Stomach (tissue), 4 donors: Measurements from ENCODE around the gene CRYBB3.

Experiments
- POLR2A ChIP-seq, 4 donors: fragments of 450-650 bp; IDR thresholded peaks; one replicate each; pipeline ENCODE4 v1.6.1; 2016; ENCODE audit warnings: antibody characterized with exemption in 4 of 4, control low read depth in 2 of 4, mild to moderate bottlenecking in 1 of 4, moderate library complexity in 1 of 4
- TF ChIP-seq, protein P1 (sequence below), 7 experiments: fragments of 450-650 bp in 4 of 7; fragments of 200-600 bp in 3 of 7; sonication (generic) in 3 of 7; IDR thresholded peaks; one replicate each; pipeline ENCODE4 v1.5.1; 2016 to 2019; ENCODE audit warnings: antibody characterized with exemption in 7 of 7, control low read depth in 2 of 7, mild to moderate bottlenecking in 1 of 7

DNA sequence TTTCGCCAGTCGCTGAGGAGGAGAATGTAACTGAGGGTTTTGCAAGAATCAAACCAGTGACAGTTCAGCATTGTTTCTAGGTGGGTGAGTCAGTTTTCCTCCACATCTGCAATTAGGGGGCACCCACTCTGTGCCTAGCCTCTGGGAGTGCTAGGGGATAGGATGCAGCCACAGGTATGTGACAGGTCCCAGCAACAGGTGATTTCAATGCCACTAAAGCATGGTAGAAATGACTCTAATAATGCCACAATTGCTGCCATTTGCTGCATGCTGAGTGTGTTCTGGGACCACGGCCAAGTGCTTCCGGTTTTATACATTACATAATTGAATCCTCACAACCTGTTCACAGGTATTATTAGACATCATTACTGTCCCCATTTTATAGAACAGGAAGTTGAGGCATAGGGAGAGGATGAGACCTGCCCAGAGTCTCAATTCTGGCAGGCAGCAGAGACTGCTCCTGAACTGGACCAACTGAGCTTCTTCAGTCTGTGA, 20.3 kb downstream of the CRYBB3 start:
- no peak for TF ChIP-seq POLR2A (IDR thresholded peaks at IDR 0.05)
- TF ChIP-seq, protein P1, sequence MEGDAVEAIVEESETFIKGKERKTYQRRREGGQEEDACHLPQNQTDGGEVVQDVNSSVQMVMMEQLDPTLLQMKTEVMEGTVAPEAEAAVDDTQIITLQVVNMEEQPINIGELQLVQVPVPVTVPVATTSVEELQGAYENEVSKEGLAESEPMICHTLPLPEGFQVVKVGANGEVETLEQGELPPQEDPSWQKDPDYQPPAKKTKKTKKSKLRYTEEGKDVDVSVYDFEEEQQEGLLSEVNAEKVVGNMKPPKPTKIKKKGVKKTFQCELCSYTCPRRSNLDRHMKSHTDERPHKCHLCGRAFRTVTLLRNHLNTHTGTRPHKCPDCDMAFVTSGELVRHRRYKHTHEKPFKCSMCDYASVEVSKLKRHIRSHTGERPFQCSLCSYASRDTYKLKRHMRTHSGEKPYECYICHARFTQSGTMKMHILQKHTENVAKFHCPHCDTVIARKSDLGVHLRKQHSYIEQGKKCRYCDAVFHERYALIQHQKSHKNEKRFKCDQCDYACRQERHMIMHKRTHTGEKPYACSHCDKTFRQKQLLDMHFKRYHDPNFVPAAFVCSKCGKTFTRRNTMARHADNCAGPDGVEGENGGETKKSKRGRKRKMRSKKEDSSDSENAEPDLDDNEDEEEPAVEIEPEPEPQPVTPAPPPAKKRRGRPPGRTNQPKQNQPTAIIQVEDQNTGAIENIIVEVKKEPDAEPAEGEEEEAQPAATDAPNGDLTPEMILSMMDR (IDR thresholded peaks at IDR 0.05) = no peak
